Activated naive CD8-positive, alpha-beta T cell treated with anti-CD3 and anti-CD28 coated beads, Interleukin-2, amount 50 U/mL, for 24 hours (primary cell): ENCODE results near the gene SUSD1.
"Not testable (repeated sequence)": the region's sequence is repeated elsewhere in the genome, so short reads cannot be mapped to it uniquely, and the experiment has no call there.

Source experiments
- ATAC-seq: fragments of 150-1000 bp; cut with Tn5 transposase; one replicate; pipeline ENCODE4 v1.10.0; 2021
- DNase-seq: peaks from one replicate; pipeline ENCODE4 v3.0.0; 2021
- H3K27ac Mint-ChIP-seq: one replicate; pipeline ENCODE4 v1.8.0; 2021; ENCODE audit warnings: mild to moderate bottlenecking, mixed read lengths
- H3K27me3 Mint-ChIP-seq: one replicate; pipeline ENCODE4 v1.8.0; 2021; ENCODE audit warnings: mixed read lengths
- H3K36me3 Mint-ChIP-seq: one replicate; pipeline ENCODE4 v1.8.0; 2021; ENCODE audit warnings: low read depth, mixed read lengths
- H3K4me1 Mint-ChIP-seq: one replicate; pipeline ENCODE4 v1.8.0; 2021; ENCODE audit warnings: mixed read lengths
- H3K4me3 Mint-ChIP-seq: one replicate; pipeline ENCODE4 v1.8.0; 2021; ENCODE audit warnings: mild to moderate bottlenecking, moderate library complexity, mixed read lengths
- H3K9me3 Mint-ChIP-seq: one replicate; pipeline ENCODE4 v1.8.0; 2021; ENCODE audit warnings: mixed read lengths

The SUSD1 gene

GRCh38 chr9:112086627-112087026, 88.5 kb downstream of the SUSD1 start:
- H3K4me3 Mint-ChIP-seq = no peak overlapping the region
- ATAC-seq (no peak), DNase-seq (no peak)
- no peak overlapping the region for H3K27ac Mint-ChIP-seq
- H3K9me3 Mint-ChIP-seq = no peaks in the 10 kb centered on the region
- no peaks in the 10 kb centered on the region for H3K27me3 Mint-ChIP-seq
- peaks cover 2% of the 10 kb centered on the region for H3K36me3 Mint-ChIP-seq
- H3K4me1 Mint-ChIP-seq = peaks cover 2% of the 10 kb centered on the region

GRCh38 chr9:112084907-112085306, 90.2 kb downstream of the SUSD1 start:
- ATAC-seq = no peak
- Mint-ChIP-seq H3K27me3 (no peaks in the 10 kb centered on the region), H3K9me3 (no peaks in the 10 kb centered on the region), H3K36me3 (peaks cover 3% of the 10 kb centered on the region), H3K4me1 (peaks cover 2% of the 10 kb centered on the region), H3K4me3 (no peak overlapping the region), H3K27ac (no peak overlapping the region)
- DNase-seq = no peak

- Mint-ChIP-seq H3K4me1 (peaks cover 2% of the 10 kb centered on the region), H3K36me3 (peaks cover 5% of the 10 kb centered on the region), H3K4me3 (no peak overlapping the region), H3K27ac (no peak overlapping the region), H3K9me3 (no peaks in the 10 kb centered on the region), H3K27me3 (no peaks in the 10 kb centered on the region)
- ATAC-seq (no peak), DNase-seq (no peak)
Observed at GRCh38 chr9:112084334-112084733, 90.8 kb downstream of the SUSD1 start.

GRCh38 chr9:112081918-112082729, 93.0 kb downstream of the SUSD1 start:
- H3K4me1 Mint-ChIP-seq = peaks cover 1% of the 10 kb centered on the region
- peaks cover 6% of the 10 kb centered on the region for H3K36me3 Mint-ChIP-seq
- H3K27ac Mint-ChIP-seq = no peak overlapping the region
- ATAC-seq (no peak), DNase-seq (no peak)
- no peaks in the 10 kb centered on the region for H3K27me3 Mint-ChIP-seq
- H3K4me3 Mint-ChIP-seq = no peak overlapping the region
- H3K9me3 Mint-ChIP-seq = no peaks in the 10 kb centered on the region

GRCh38 chr9:112080831-112081542, 94.1 kb downstream of the SUSD1 start:
- H3K36me3 Mint-ChIP-seq = peaks cover 7% of the 10 kb centered on the region
- peaks cover 13% of the 10 kb centered on the region for H3K4me1 Mint-ChIP-seq
- no peak overlapping the region for H3K27ac Mint-ChIP-seq
- DNase-seq = no peak
- no peaks in the 10 kb centered on the region for H3K27me3 Mint-ChIP-seq
- H3K4me3 Mint-ChIP-seq = no peak overlapping the region
- ATAC-seq = no peak
- no peaks in the 10 kb centered on the region for H3K9me3 Mint-ChIP-seq

- H3K27ac Mint-ChIP-seq = no peak overlapping the region
- no peak overlapping the region for H3K4me3 Mint-ChIP-seq
- peaks cover 32% of the 10 kb centered on the region for H3K4me1 Mint-ChIP-seq
- DNase-seq (no peak), ATAC-seq (no peak)
- H3K9me3 Mint-ChIP-seq = no peaks in the 10 kb centered on the region
- no peaks in the 10 kb centered on the region for H3K27me3 Mint-ChIP-seq
- H3K36me3 Mint-ChIP-seq = peaks cover 10% of the 10 kb centered on the region
Observed at GRCh38 chr9:112078432-112078831, 96.7 kb downstream of the SUSD1 start.

GRCh38 chr9:112076814-112077213, 98.3 kb downstream of the SUSD1 start:
- H3K27ac Mint-ChIP-seq = no peak overlapping the region
- ATAC-seq (peak; percentile 26), DNase-seq (no peak)
- no peaks in the 10 kb centered on the region for H3K27me3 Mint-ChIP-seq
- no peaks in the 10 kb centered on the region for H3K9me3 Mint-ChIP-seq
- H3K4me1 Mint-ChIP-seq = peaks cover 33% of the 10 kb centered on the region
- H3K4me3 Mint-ChIP-seq = peak overlapping the region; percentile 10
- H3K36me3 Mint-ChIP-seq = peaks cover 8% of the 10 kb centered on the region

GRCh38 chr9:112075009-112075378, 100.1 kb downstream of the SUSD1 start:
- DNase-seq (no peak), ATAC-seq (no peak)
- Mint-ChIP-seq H3K27me3 (no peaks in the 10 kb centered on the region), H3K4me3 (no peak overlapping the region), H3K27ac (peak overlapping the region; percentile 80), H3K36me3 (peaks cover 9% of the 10 kb centered on the region), H3K9me3 (no peaks in the 10 kb centered on the region), H3K4me1 (peaks cover 36% of the 10 kb centered on the region)

GRCh38 chr9:112074250-112075008, 100.7 kb downstream of the SUSD1 start:
- Mint-ChIP-seq H3K9me3 (no peaks in the 10 kb centered on the region), H3K4me1 (peaks cover 38% of the 10 kb centered on the region), H3K4me3 (peak overlapping the region; percentile 42), H3K27ac (peak overlapping the region; percentile 80), H3K36me3 (peaks cover 8% of the 10 kb centered on the region), H3K27me3 (no peaks in the 10 kb centered on the region)
- ATAC-seq (peak; percentile 82), DNase-seq (peak; percentile 76)

- H3K4me1 Mint-ChIP-seq = peaks cover 39% of the 10 kb centered on the region
- H3K9me3 Mint-ChIP-seq, H3K27me3 Mint-ChIP-seq, ATAC-seq, H3K36me3 Mint-ChIP-seq, H3K4me3 Mint-ChIP-seq, DNase-seq: not testable (repeated sequence)
- H3K27ac Mint-ChIP-seq = peak overlapping the region; percentile 70
Observed at GRCh38 chr9:112073639-112074173, 101.4 kb downstream of the SUSD1 start.

GRCh38 chr9:112072721-112073638, 102.1 kb downstream of the SUSD1 start:
- Mint-ChIP-seq H3K27me3 (no peaks in the 10 kb centered on the region), H3K36me3 (peaks cover 6% of the 10 kb centered on the region), H3K4me1 (peaks cover 40% of the 10 kb centered on the region), H3K9me3 (no peaks in the 10 kb centered on the region), H3K4me3 (no peak overlapping the region), H3K27ac (no peak overlapping the region)
- ATAC-seq = no peak
- DNase-seq = no peak

- ATAC-seq = peak; percentile 56
Observed at GRCh38 chr9:112069318-112070169, 105.6 kb downstream of the SUSD1 start.

More at GRCh38 chr9:112069318-112070169, 105.6 kb downstream of the SUSD1 start:
- no peak for DNase-seq
- Mint-ChIP-seq H3K9me3 (no peaks in the 10 kb centered on the region), H3K4me3 (no peak overlapping the region), H3K27ac (no peak overlapping the region), H3K4me1 (peaks cover 20% of the 10 kb centered on the region), H3K36me3 (peaks cover 4% of the 10 kb centered on the region), H3K27me3 (no peaks in the 10 kb centered on the region)
